Stimulated activated CD8-positive, alpha-beta memory T cell treated with anti-CD3 and anti-CD28 coated beads, Interleukin-12 subunit alpha, Interleukin-12 subunit beta, amount 100 ng/mL, for 24 hours (primary cell): ENCODE data around the gene OPTN.
"Not testable (repeated sequence)": the region's sequence is repeated elsewhere in the genome, so short reads cannot be mapped to it uniquely, and the experiment has no call there.

Experiments
- DNase-seq: peaks from one replicate; pipeline ENCODE4 v3.0.0-alpha.2; 2020; ENCODE audit errors: extremely low read depth

OPTN gene

DNA sequence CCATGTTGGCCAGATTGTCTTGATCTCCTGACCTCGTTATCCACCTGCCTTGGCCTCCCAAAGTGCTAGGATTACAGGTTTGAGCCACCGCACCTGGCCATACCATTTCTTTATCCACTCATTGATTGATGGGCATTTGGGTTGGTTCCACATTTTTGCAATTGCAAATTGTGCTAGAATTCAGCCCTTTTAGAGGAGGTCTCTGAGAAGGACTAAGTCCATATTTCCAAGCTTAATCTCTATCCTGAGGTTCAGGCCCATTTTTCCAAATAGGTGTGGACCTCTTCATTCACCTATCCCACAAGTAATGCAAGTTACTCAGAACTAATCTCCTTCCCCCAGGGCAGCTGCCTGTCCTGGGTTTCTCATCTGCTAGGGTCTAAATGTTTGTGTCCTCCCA is 9.7 kb upstream of the OPTN start:
- DNase-seq = no peak

DNA sequence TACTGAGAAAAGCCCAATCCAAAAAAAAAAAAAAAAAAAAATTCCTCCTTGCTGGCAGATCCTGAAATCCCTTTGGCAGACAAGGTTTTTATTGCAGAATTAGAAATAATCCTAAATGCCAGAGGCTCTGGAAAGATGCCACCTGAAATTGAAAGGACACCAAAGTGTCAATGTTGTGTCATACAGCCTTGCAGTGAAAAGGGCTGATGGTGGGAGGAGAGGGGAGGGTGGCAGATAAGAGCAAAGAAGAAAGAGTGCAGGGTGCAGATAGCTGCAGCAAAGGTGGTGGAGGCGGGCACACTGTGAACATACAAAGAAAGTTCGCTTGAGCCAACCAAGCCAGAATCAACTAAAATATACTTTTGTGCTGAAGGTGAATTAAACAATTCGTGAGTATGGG is 8.2 kb upstream of the OPTN start:
- no peak for DNase-seq

- DNase-seq = no peak
Observed at GRCh38 chr10:13092291-13093102, 7.5 kb upstream of the OPTN start.

DNA sequence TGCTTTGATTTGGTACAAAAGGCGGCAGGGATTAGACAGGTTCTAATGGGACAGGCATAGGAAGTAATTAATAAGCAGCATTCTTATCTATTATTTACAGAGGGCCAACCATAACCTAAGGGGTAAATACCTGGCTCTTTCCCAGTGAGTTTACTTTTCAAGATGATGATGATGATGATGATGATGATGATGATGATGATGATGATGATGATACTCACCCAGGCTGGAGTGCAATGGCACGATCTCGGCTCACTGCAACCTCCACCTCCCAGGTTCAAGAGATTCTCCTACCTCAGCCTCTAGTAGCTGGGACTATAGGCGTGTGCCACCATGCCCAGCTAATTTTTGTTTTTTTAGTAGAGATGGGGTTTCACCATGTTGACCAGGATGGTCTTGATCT is 5.9 kb upstream of the OPTN start:
- DNase-seq = not testable (repeated sequence)

GRCh38 chr10:13095094-13095493 is 4.9 kb upstream of the OPTN start:
- DNase-seq = no peak

GRCh38 chr10:13095929-13096328 is 4.0 kb upstream of the OPTN start:
- DNase-seq = no peak

DNA sequence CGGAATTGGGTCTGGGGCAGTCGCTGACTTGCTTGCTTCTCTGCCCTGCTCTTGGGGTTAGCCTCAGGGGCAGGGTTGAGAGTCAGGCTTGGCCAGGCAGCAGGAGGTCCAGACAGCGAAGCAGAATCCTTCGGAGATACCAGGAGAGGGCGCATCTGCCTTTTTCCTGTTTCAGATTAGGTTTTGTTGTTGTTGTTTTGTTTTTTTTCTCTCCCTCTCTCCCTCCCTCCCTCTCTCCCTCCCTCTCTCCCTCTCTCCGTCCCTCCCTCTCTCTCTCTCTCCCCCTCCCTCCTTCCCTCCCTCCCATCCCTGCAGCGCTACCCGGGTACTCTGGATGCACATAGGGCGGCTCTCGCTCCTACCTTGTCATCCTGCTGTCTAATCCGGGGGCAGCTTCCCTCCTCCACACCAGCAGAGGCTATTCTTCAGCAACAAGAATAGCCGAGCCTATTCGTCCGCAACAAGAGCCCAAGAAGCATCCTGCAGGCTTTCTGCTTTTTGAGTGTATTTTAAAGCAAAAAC is 758 bp upstream of the OPTN start:
- DNase-seq = no peak

DNA sequence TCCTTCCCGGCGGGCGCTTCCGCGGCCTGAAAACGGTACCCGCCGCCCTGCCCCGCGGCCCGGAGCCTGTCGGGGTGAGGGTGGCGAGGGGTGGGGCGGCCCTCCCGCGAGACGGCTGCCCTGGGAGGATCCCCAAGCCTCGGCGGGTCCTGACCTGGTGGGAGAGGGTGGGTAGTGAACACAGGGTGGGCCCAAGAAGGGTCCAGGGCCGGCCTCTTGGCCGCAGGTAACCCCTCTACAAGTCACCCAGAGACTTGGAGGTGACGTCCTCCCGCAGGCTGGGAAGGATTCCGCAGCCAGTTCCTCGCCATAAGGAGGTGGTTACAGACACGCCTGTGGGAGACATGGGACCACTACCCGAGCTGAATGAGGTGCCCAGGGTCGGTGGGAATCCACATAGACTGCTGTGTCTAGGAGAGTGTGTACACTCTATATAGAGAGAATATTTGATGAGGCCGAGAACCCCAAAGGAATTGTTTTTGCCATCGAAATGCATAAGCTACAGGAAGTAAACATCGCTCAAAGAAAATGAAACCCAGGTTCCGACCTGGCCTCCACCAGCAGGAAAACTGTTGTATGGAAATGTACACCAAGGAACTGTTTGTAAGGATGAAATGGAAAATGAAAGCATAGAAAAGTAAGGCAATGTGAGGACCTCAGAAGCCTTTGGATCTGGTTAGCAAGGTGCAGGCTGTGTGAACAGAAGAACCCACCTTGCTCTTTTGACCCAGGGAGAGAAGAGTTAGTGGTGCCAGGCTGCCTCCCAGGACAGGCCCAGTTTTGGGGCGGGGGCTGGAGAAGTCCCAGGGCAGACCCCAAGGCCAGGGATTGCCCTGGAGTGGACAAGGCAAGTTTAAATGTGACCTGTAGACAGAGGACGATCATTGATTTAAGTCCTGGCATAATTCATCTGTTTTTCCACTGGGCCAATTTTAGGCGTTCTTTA is 659 bp downstream of the OPTN start:
- no peak for DNase-seq

- no peak for DNase-seq
Observed at GRCh38 chr10:13102002-13102794, 2.2 kb downstream of the OPTN start.

GRCh38 chr10:13103554-13103953 is 3.6 kb downstream of the OPTN start:
- DNase-seq = no peak

DNA sequence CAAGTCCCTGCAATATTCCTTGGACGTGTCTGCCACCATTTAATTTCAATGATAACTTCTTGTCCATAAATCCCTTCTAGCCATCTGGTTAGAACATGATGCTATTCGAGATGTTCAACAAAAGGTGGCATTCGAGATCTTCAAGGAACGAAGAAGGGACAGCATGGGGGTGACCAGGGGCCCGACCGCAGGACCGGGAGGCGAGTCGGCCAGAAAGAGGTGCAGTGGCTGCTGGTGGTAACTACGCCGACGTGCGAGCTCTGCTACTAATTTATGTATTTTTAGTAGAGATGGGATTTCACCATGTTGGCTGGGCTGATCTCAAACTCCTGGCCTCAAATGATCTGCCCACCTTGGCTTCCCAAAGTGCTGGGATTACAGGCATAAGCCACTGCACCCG is 4.7 kb downstream of the OPTN start:
- no peak for DNase-seq

DNA sequence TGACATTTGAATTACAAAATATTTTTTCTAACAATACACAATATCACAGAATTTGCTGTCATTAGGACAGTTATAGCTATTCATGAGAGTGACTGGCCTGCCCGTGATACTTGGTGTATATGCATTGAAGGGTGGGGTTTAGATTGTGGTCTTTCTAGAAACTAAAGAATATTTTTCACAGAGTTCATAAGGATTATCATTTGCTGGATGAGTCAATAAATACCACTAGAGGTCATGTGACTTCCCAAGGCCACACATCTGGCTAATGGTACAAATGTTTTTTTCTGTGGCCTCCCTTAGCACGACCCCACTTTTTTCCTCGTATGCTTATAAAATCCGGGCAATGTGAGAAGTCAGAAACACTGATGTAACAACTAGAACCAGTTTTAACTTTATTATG is 5.2 kb downstream of the OPTN start:
- DNase-seq = no peak

- no peak for DNase-seq
Observed at GRCh38 chr10:13106387-13107045, 6.6 kb downstream of the OPTN start.

DNA sequence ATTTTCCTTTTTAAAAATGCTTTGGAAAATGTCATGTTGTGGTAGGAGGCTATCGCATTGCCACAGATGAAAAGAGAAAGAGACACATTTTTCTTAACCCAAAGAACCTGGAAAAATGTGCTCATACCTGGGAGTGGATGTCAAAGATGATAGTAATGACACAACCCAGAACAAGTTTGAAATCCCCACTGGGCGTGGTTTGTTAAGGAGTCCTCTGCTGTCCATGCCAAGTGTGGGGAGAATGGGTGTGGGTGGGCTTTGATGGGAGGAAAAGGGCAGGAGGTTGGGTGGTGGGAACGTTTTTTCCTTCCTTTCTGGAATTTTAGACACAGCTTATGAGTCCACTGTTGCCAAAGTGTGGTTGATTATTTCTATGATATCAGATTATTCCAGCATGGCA is 10.9 kb downstream of the OPTN start:
- no peak for DNase-seq

- DNase-seq = no peak
Observed at GRCh38 chr10:13113544-13113943, 13.6 kb downstream of the OPTN start.

DNA sequence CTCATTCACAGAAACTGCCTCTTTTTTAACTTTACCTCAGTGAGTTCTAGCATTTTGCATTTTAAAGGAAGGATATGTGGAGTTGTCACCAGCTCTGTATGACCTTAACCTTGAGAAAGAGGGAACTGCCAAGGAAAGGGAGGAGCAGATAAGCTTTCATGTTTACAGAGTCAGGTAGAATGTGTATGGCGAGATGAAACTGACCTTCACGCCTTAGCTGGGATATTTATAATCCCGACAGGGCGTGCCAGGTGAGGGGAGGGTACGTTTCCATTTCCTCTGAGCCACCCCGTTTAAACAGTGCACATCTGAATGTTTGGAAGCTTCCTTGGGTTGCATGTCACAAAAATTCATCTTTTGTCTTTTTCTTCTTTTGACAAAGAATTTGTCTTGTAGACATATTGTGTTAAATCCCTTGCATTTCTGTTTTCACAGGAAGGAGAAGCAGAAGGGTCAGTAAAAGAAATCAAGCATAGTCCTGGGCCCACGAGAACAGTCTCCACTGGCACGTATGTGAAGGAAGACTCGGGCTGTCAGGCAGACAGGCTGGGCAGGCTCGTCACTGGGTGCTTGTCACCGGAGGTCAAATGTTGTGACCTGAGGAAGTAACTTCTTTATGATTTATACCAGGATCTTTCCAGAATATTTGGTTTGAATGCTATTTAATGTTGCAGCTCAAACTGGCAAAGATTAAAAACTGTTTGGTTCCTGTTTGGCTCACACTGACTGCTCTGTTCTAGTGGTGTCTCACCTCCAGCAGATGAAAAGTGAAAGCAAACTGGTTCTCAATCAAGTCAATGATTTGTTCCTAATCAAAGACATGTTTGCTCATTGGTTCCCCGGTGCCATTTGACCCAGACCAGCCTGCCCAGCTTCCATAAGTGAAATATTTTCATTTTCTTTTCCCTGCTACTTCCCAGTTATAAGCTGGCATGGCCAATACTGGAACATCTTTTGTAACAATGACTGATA is 16.2 kb downstream of the OPTN start:
- DNase-seq = no peak

GRCh38 chr10:13117841-13118783 is 18.1 kb downstream of the OPTN start:
- no peak for DNase-seq

DNA sequence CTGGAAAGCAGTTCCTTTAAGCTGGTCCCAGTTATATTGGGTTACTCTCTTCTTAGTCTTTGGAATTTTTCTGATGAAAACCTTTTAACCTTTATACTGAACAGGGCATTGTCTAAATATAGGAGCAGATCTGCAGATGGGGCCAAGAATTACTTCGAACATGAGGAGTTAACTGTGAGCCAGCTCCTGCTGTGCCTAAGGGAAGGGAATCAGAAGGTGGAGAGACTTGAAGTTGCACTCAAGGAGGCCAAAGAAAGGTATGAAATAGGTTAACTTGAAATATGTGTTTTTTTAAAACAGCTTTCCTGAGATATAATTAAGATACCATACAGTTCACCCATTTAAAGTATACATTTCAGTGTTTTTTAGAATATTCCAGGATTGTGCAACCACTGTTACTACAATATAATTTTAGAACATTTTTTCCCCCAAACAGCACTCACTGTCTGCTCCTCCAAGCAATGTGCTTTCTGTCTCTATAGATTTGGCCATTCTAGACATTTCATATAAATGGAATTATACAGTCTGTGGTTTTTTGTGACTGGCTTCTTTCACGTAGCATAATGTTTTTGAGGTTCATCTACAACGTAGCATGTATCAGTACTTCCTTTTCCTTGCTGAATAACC is 18.9 kb downstream of the OPTN start:
- DNase-seq = no peak
